Measurements from ENCODE around the gene CYP27C1.
"Not testable (repeated sequence)": the region's sequence is repeated elsewhere in the genome, so short reads cannot be mapped to it uniquely, and the experiment has no call there.

The CYP27C1 gene

DNA sequence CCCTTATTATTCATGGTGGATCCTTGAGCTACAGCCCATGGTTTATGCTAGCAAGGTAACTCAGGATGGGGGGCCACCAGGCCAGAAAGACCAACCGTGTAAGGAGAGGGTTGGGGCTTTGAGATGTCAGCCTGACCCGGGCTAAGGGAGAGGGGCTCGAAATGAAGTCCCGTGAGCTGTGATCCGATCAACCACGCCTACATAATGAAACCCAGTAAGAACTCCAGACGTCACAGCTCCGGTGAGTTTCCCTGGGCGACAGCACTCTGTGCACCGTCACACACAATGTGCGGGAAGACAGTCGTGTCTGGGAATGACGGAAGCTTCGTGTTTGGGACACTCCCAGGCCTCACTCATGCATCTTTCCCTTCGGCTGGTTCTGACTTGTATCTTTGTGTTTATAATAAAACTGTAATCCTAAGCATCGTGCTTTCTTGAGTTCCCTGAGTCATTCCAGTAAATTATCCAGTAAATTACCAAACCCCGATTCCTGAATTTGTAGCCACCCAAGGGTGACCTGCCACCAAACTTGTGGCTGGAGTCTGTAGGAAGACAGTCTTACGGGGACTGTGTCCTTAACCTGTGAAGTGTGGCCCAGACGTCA lies 44.2 kb downstream of the CYP27C1 start:
- no peak for TF ChIP-seq POLR2A (IDR thresholded peaks at IDR 0.05; ENCODE audit: low read depth, low read length)
- no peak for DNase-seq (ENCODE audit: insufficient read length, low spot score)
- no peak for FAIRE-seq

DNA sequence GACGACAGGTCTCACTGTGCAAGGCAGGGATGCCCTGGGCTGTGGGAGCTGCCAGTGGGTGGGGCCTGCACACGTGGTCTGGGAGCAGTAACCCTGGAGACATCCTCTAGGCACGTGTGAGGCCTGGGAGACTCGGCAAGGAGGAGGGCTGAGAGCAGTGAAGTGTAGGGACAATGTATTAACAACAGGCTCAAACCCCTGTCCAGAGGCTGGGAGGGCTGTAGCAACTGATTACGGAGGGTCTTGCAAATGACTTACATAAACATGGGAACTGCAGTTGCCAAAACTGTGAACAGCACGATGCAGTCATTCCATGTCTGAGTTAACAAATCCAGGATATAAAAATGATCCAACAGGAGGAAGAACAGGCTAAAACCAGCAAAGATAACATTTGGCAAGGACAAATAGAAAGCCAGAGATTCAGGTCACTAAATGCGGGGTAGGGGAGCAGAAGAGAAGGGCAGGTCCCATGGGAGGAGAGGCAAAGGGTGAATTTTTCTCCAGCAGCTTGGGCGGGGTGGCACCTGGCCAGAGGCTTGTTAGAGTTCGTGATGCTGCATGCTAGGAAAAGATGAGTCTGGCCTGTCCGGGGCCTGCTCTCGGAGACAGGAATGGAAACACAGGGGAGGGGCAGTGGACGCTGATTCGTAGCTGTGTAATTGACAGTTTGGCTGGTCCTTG lies 44.9 kb downstream of the CYP27C1 start:
- TF ChIP-seq POLR2A (IDR thresholded peaks at IDR 0.05; ENCODE audit: low read depth, low read length), result no peak
- FAIRE-seq (no peak), DNase-seq (ENCODE audit: insufficient read length, low spot score) (peak; percentile 42)

DNA sequence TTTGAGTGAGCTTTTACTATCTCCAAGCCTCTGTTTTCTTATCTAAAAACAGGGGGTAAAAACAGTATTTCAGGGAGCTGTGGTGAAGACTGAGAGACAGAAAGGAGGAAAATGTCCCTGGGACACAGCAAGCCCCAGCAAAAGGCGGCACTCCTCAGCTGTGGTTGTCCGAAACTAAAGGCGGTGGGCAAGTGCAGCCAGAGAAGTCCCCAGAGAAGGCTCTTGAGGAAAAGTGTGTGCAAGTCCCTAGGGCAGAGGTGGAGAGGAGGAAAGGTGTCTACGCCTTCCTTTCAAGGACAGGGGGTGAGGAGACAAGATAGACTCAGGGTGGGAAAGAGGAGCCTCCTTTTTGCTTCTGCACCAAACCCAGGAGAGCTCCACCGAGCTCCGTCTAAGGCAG lies 45.5 kb downstream of the CYP27C1 start:
- DNase-seq (ENCODE audit: insufficient read length, low spot score) (no peak), FAIRE-seq (no peak)
- no peak for TF ChIP-seq POLR2A (IDR thresholded peaks at IDR 0.05; ENCODE audit: low read depth, low read length)

DNA sequence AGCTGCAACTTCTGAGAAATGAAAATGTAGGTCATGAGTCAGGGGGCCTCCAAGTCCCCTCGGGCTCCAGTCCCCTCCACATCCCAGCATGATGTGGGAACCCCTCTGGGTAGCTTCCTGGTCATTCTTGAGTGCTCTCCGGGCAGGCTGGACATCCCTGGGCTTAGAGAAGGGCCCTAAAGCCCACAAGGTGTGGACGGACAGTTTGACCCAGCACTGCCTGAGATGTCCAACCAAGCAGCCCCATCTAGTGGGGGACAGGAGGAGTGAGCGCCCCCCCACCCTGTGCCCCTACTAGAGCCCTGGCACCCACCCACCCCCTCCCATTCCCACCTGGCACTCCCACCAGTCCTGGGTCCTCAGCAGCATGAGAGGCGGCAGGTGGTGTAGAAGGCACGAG lies 46.0 kb downstream of the CYP27C1 start:
- TF ChIP-seq POLR2A (IDR thresholded peaks at IDR 0.05; ENCODE audit: low read depth, low read length), result no peak
- no peak for DNase-seq (ENCODE audit: insufficient read length, low spot score)
- FAIRE-seq, result no peak

DNA sequence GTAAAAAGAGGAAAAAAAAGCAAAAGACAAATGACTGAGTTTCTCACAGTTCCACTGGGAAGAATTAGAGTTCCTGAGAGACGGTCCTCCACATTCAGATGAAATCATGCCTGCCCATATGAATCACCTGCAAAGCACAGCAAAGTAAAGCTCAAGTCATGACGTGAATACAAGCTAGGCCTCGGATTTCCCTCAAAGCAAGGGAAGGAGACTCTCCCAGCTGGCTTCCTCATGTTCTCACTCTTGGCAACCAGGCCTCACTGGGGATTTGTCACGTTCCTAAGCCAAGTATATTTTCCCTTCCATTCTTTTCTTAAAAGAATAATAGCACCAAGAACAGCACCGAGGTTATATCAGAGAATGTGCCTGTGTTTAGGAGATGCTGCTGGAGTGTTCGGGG lies 47.0 kb downstream of the CYP27C1 start:
- DNase-seq (ENCODE audit: insufficient read length, low spot score) (no peak), FAIRE-seq (no peak)

DNA sequence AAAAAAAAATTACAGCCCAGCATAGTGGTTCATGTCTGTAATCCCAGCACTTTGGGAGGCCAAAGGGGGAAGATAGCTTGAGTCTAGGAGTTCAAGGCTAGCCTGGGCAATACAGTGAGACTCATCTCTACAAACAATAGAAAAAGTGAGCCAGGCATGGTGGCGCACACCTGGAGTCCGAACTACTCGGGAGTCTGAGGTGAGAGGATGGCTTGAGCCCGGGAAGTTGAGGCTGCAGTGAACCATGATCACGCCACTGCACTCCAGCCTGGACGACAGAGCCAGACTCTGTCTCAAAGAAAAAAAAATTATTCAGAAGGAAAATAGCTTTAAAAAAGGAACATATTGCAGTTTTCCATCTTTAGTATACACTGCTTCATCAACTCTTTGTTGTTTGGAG lies 47.8 kb downstream of the CYP27C1 start:
- no peak for TF ChIP-seq POLR2A (IDR thresholded peaks at IDR 0.05; ENCODE audit: low read depth, low read length)

More for the DNA sequence above, 47.0 kb downstream of the CYP27C1 start:
- no peak for TF ChIP-seq POLR2A (IDR thresholded peaks at IDR 0.05; ENCODE audit: low read depth, low read length)

DNA sequence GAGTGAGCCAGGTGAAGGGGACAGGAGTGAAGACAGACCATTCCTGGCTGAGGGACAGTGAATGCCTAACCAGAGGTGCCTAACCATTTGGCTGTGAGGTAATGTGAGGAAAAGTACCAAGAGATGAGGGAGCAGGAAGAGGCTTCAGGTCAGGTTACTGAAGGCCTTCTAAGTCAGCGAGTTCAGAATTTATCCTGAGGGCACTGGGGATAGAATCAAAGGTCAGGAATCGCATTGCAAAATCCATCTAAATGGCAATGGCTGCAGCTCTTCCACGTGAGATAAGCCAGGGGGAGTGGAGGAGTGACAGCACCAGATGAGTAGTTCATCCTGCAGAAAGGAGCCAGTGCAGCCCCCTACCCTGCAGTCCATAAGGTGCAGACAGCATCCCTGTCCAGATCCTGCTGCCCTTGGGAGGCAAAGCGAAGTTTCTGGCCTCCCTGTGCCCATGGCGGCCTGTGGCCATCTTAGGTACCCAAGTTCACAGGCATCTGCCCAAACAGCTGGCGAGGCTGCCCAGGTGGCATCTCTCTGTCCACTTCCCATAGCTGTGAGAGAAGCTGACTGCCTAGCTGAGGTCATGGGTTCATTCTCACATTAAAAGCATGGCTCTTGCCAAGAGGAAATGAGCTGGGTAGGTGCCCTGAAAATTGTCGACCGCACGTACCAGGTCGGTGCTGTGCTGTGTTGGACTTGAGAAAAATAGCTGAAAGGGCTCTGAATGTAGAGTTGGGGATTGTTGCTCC lies 49.5 kb downstream of the CYP27C1 start:
- DNase-seq (ENCODE audit: insufficient read length, low spot score), result no peak
- no peak for TF ChIP-seq POLR2A (IDR thresholded peaks at IDR 0.05; ENCODE audit: low read depth, low read length)
- no peak for FAIRE-seq

More for the DNA sequence above, 47.8 kb downstream of the CYP27C1 start:
- no peak for DNase-seq (ENCODE audit: insufficient read length, low spot score)
- FAIRE-seq, result no peak

DNA sequence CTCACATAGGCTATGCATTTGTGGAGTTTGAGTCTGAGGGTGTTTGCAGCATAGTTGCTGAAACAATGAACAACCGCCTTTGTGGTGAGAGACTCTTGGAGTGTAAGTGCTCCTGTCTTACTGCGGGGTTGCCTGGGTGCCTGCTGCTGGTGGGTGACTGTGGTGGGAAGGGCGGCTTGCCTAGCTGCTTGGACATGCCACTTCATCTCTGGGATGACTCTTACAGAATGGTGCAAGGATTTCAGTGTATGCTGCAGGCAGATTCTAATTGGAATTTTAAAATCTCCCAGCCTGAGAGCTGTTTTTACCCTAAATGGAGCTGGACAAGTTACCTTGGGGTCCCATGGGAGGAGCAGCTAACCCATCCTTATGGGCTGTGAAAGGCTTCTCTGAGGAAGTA lies 50.1 kb downstream of the CYP27C1 start:
- FAIRE-seq (no peak), DNase-seq (ENCODE audit: insufficient read length, low spot score) (no peak)
- TF ChIP-seq POLR2A (IDR thresholded peaks at IDR 0.05; ENCODE audit: low read depth, low read length), result no peak

DNA sequence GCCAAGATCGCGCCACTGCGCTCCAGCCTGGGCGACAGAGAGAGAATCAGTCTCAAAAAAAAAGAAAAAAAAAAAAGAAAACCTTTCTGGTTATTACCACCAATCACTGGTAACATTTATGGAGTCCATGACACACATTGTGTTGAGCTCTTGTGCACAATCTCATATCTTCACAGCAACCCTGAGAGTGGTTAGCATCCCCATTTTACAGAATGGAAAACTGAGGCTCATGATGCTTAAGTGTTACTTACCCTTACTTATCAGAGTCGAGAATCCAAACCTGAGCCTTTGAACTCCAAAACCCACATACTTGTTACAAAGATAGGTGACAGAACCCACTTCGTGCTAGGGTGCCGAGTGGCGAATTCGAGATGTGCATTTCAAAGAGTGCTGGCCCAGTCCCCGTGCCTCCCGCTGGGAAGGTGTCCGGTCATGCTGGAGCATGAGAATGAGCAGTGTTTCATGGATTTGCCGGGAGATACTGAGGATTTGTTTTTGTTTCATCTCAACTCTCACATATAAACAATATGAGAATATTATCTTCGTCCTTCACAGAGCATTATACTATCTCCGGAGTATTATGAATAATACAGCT lies 50.9 kb downstream of the CYP27C1 start:
- TF ChIP-seq POLR2A (IDR thresholded peaks at IDR 0.05; ENCODE audit: low read depth, low read length), result no peak
- DNase-seq (ENCODE audit: insufficient read length, low spot score) (no peak), FAIRE-seq (no peak)

DNA sequence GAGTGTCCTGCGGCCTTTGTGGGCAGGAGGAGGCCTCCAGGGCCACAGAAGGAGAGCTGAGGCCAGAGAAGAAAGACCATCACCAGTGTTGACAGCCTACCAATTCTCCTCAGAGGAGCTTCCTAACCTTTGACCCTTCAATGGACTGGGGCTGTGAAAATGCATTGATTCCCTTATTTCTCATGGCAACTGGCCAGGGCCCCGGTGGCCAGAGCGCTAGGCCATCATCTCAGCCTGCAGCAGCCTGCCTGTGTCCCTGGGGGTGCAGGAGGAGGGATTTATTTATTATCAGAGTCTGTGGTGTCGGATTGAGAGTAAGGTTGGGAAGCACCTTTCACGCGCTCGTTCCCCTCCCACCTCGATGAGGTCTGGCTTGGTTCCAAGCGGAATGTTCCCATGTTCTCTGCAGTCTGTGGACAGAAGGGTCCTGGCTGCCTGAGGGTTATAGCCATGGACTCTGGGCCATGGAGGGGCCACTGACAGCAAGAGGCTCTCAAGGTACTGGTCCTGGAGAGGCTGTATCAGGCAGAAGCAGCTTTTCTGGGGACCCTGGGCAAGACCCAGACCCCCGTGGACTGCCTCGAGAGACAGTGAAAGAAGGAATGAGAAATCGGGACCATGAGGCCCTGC lies 53.8 kb downstream of the CYP27C1 start:
- TF ChIP-seq POLR2A (IDR thresholded peaks at IDR 0.05; ENCODE audit: low read depth, low read length), result no peak
- DNase-seq (ENCODE audit: insufficient read length, low spot score) (no peak), FAIRE-seq (no peak)

DNA sequence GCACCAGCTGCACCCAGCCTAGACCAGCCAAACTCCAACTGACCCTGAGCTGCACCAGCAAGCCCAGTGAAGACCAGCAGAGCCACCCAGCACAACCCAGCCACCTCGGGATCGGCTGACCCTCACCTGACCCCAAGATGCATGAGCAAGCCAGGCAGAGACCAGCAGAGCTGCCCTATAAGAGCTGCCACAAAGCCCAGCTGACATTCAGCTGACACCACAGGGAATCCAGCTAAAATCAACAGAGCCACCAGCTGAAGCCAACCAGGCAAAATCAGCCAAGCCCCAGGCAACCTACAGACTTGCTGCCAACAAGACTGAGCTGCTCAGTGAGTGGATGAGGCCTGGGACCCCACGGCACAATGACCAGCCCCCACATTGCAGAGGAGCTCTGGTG lies 54.6 kb downstream of the CYP27C1 start:
- FAIRE-seq (no peak), DNase-seq (ENCODE audit: insufficient read length, low spot score) (no peak)

DNA sequence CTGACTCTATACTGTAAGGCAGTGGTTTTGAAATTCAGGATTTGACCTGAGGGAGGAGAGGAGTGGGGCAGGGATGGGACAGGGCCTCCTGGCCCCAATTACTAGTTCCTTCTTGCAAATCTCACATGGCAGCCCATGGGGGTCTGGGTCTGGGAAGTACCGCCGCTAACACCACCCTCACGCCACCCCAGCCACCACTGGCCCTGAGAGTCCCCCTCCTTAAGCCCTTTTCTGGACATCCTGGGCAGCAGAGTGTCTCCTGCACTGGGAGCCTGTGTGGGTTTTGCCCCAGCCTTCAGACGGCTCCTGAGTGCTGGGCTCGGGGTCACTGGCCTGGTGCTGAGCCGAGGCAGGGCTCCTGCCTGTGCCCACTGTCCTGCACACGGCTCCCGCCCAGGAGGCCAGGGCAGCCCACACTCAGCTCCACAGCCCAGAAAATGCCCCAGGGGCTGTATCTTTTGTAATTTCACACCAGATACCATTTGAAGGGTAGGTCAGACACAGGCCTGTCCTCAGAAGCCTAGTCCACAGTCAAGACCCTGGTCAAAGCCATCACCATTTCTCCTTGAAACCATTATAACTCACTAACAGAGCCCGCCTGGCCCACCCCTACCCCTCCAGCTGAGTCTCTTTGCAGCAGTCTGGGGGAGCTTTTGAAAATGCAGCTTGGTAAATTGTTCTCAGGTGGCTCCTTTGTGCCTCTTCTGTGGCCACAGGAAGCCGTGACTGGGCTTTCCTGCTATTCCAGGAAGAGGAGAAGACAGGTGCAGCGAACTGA lies 55.1 kb downstream of the CYP27C1 start:
- TF ChIP-seq POLR2A (IDR thresholded peaks at IDR 0.05; ENCODE audit: low read depth, low read length), result no peak
- DNase-seq (ENCODE audit: insufficient read length, low spot score), result no peak
- no peak for FAIRE-seq

More for the DNA sequence above, 54.6 kb downstream of the CYP27C1 start:
- TF ChIP-seq POLR2A (IDR thresholded peaks at IDR 0.05; ENCODE audit: low read depth, low read length), result no peak

DNA sequence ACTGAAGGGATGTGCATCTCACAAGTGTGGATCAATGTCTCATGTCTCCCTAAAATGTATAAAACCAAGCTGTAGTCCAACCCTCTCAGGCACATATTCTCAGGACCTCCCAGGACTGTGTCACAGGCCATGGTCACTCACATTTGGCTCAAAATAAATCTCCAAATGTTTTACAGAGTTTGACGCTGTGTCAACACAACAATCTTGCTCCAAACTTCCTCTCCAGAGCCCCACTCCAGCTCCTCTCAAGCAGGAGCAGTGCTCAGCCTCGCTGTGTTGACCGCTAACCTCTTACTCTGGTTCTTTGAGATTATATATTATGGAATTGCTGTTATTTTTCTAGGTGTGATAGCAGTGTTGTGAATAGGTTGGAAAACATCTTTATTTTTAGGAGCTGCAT lies 56.2 kb downstream of the CYP27C1 start:
- FAIRE-seq, result no peak
- no peak for TF ChIP-seq POLR2A (IDR thresholded peaks at IDR 0.05; ENCODE audit: low read depth, low read length)
- no peak for DNase-seq (ENCODE audit: insufficient read length, low spot score)

DNA sequence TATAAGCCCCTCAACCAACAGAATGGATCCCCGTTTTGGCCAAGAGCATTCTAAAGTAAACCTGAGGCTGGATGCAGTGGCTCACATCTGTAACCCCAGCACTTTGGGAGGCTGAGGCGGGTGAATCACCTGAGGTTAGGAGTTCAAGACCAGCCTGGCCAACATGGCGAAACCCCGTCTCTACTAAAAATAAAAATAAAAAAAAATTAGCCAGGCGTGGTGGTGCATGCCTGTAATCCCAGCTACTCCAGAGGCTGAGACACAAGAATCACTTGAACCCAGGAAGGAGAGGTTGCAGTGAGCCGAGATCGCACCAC lies 57.1 kb downstream of the CYP27C1 start:
- FAIRE-seq; DNase-seq (ENCODE audit: insufficient read length, low spot score): not testable (repeated sequence)

Measured in H54 (cell line).